Measurements from ENCODE around the gene WDR74.

DNA sequence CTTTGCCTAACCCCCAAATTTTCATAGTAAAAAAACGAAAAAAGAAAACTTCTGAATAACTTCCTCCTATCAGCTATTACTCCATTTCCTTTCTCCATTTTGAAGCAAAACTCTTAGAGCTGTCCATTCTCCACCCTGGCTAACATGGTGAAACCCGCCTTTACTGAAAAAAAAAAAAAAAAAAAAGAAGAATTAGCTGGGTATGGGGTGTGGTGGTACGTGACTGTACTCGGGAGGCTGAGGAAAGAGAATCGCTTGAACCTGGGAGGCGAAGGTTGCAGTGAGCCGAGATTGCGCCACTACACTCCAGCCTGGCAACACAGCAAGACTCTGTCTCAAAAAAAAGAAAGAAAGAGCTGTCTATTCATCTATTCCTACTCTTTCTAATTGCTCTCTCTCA, 22.8 kb downstream of the WDR74 start:
- TF ChIP-seq CTCF (IDR thresholded peaks at IDR 0.05; ENCODE audit: low read depth, low read length) (no peak), POLR2A (IDR thresholded peaks at IDR 0.05; ENCODE audit: extremely low read depth, insufficient read length) (no peak), MYC (IDR thresholded peaks at IDR 0.05; ENCODE audit: low read depth, low read length) (no peak), MAX (IDR thresholded peaks at IDR 0.05; ENCODE audit: low read depth, low read length) (no peak)

Measured in NB4 (cell line).